ENCODE data around the gene CLOCK. TPM values are rescaled to one million over a fixed set of nuclear protein-coding genes. Genes with fewer than 3 reads are reported as not detected.
A peak's percentile ranks its signal among the peaks of the same experiment; 100 is the strongest.

CLOCK gene
- total and polyA plus RNA-seq, 2 experiments from 2014 or later = 9.6 to 29.3 TPM

DNA sequence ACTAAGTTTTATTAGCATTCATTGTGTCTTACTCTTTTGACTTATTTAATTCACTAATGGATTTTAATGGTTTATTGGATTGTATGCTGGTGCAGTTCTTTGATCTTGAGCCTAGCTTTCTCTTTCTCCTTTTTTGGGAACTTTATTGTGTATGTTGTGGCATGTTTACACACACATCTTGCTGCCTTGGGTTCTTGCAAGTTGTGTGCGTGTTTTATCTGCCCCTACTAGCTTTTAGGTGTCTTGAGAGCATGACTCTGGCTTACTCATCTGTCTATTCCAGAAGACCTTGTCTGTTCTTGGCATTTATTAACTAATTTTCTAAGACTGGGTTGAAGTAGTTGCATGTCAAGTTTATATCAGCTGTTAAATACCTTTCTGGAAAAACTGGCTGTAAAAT, 148.2 kb downstream of the CLOCK start:
- Histone ChIP-seq H3K36me3 (replicated peaks; ENCODE audit: insufficient read depth, low read depth) (no peaks in the 10 kb centered on the region), H3K9me3 (ENCODE audit: low read depth) (no peaks in the 10 kb centered on the region), H3K4me2 (peak overlapping the region; percentile 87), H3K9me2 (replicated peaks; ENCODE audit: insufficient read depth) (no peaks in the 10 kb centered on the region), H3K27ac (peak overlapping the region; percentile 100), H4K20me1 (ENCODE audit: insufficient read depth, poor library complexity, severe bottlenecking) (peaks cover 46% of the 10 kb centered on the region), H3K27me3 (no peaks in the 10 kb centered on the region), H3K79me2 (peaks cover 71% of the 10 kb centered on the region), H3K4me3 (peak overlapping the region; percentile 58), H3K4me1 (ENCODE audit: insufficient read depth) (peaks cover 4% of the 10 kb centered on the region), H2AFZ (no peak overlapping the region)
- TF ChIP-seq EZH2 (IDR thresholded peaks at IDR 0.05; ENCODE audit: borderline replicate concordance) (no peak), EZH2phosphoT487 (IDR thresholded peaks at IDR 0.05; ENCODE audit: low read depth, severe bottlenecking, unreplicated experiment) (no peak)
- TF ChIP-seq, protein P1, sequence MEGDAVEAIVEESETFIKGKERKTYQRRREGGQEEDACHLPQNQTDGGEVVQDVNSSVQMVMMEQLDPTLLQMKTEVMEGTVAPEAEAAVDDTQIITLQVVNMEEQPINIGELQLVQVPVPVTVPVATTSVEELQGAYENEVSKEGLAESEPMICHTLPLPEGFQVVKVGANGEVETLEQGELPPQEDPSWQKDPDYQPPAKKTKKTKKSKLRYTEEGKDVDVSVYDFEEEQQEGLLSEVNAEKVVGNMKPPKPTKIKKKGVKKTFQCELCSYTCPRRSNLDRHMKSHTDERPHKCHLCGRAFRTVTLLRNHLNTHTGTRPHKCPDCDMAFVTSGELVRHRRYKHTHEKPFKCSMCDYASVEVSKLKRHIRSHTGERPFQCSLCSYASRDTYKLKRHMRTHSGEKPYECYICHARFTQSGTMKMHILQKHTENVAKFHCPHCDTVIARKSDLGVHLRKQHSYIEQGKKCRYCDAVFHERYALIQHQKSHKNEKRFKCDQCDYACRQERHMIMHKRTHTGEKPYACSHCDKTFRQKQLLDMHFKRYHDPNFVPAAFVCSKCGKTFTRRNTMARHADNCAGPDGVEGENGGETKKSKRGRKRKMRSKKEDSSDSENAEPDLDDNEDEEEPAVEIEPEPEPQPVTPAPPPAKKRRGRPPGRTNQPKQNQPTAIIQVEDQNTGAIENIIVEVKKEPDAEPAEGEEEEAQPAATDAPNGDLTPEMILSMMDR (IDR thresholded peaks at IDR 0.05; ENCODE audit: poor library complexity) = no peak
- DNase-seq (ENCODE audit: low spot score) = peak; percentile 37
- 4% methylated on average over 1 of the region's 1 CpG for WGBS (ENCODE audit: low lambda C conversion rate, missing lambda C conversion rate)

DNA sequence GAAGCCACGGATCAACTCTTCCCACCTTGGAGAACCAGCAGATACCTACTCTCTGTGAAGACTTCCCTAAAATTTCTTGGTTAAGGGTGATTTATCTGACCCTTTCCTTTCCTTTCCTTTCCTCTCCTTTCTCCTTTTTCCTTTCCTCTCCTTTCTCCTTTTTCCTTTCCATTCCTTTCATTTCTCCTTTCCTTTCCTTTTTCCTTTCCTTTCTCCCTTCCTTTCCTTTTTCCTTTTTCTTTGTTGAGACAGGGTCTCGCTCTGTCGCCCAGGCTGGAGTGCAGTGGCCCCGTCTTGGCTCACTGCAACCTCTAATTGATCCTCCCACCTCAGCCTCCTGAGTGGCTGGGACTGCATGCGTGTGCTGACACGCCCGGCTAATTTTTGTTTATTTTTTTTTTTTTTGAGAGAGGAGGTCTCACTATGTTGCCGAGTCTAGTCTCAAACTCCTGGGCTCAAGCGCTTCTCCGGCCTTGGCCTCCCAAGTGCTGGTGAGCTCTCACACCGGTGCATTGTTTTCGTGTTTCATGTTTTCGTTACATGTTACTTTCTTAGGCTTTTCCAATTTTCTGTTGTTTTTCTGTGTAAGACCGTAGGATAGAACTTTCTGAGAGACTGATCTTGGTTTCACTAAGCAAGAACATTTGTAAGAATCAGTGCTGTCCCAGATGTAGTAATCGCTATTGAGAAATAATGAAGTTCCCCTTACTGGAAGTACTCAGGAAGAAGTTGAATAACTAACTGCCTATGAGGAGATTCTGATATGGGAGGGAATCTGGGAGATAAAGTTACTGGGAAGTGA, 149.0 kb downstream of the CLOCK start:
- Histone ChIP-seq H3K27me3 (no peaks in the 10 kb centered on the region), H4K20me1 (ENCODE audit: insufficient read depth, poor library complexity, severe bottlenecking) (peaks cover 42% of the 10 kb centered on the region), H3K4me3 (peak overlapping the region; percentile 58), H3K36me3 (replicated peaks; ENCODE audit: insufficient read depth, low read depth) (no peaks in the 10 kb centered on the region), H3K79me2 (peaks cover 63% of the 10 kb centered on the region), H3K9me2 (replicated peaks; ENCODE audit: insufficient read depth) (no peaks in the 10 kb centered on the region), H3K9me3 (ENCODE audit: low read depth) (no peaks in the 10 kb centered on the region), H3K4me2 (peak overlapping the region; percentile 87), H3K27ac (peak overlapping the region; percentile 100), H2AFZ (no peak overlapping the region), H3K4me1 (ENCODE audit: insufficient read depth) (peaks cover 4% of the 10 kb centered on the region)
- peak; percentile 28 for DNase-seq (ENCODE audit: low spot score)
- WGBS (ENCODE audit: low lambda C conversion rate, missing lambda C conversion rate) = 24% methylated on average over 15 of the region's 15 CpGs
- TF ChIP-seq EZH2 (IDR thresholded peaks at IDR 0.05; ENCODE audit: borderline replicate concordance) = no peak
- TF ChIP-seq, protein P1 (IDR thresholded peaks at IDR 0.05; ENCODE audit: poor library complexity) = no peak
- TF ChIP-seq EZH2phosphoT487 (IDR thresholded peaks at IDR 0.05; ENCODE audit: low read depth, severe bottlenecking, unreplicated experiment) = no peak

DNA sequence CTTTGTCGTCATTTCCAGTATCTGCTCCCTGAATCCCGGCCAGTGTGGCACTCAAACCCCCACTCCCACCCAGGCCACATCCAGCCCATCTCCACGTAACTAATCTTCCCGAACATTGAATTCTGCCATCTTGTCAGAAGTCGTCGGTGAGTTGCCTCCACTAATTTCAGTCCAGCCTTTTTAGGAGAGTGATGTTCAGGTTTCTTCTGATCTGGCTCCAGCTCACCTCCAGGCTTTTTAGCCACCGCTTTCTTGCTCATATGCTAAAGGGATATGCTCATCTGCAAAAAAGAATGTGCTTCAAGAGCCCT, 149.6 kb downstream of the CLOCK start:
- Histone ChIP-seq H3K9me3 (ENCODE audit: low read depth) (no peaks in the 10 kb centered on the region), H3K4me2 (peak overlapping the region; percentile 87), H3K27ac (peak overlapping the region; percentile 100), H3K4me3 (peak overlapping the region; percentile 58), H2AFZ (no peak overlapping the region), H3K4me1 (ENCODE audit: insufficient read depth) (peaks cover 4% of the 10 kb centered on the region), H3K9me2 (replicated peaks; ENCODE audit: insufficient read depth) (no peaks in the 10 kb centered on the region), H4K20me1 (ENCODE audit: insufficient read depth, poor library complexity, severe bottlenecking) (peaks cover 42% of the 10 kb centered on the region), H3K36me3 (replicated peaks; ENCODE audit: insufficient read depth, low read depth) (no peaks in the 10 kb centered on the region), H3K27me3 (no peaks in the 10 kb centered on the region), H3K79me2 (peaks cover 58% of the 10 kb centered on the region)
- peak; percentile 18 for DNase-seq (ENCODE audit: low spot score)
- TF ChIP-seq, protein P1 (IDR thresholded peaks at IDR 0.05; ENCODE audit: poor library complexity) = no peak
- TF ChIP-seq EZH2phosphoT487 (IDR thresholded peaks at IDR 0.05; ENCODE audit: low read depth, severe bottlenecking, unreplicated experiment) (no peak), EZH2 (IDR thresholded peaks at IDR 0.05; ENCODE audit: borderline replicate concordance) (no peak)
- WGBS (ENCODE audit: low lambda C conversion rate, missing lambda C conversion rate) = 3% methylated on average over 7 of the region's 7 CpGs
